Activated CD8-positive, alpha-beta T cell treated with anti-CD3 and anti-CD28 coated beads for 36 hours (primary cell): ENCODE data around the gene FBN3. TPM values are rescaled to one million over a fixed set of nuclear protein-coding genes. Genes with fewer than 3 reads are reported as not detected.
A peak's percentile ranks its signal among the peaks of the same experiment; 100 is the strongest.

ENCODE experiments used
- ATAC-seq: fragments of 200-7000 bp; cut with Tn5 transposase; one replicate; pipeline ENCODE4 v1.10.0; 2021; ENCODE audit warnings: mild to moderate bottlenecking, moderate library complexity
- CTCF ChIA-PET: fragments of 350-600 bp; sonication (Branson Sonifier 250); formaldehyde crosslinking; loops from one replicate; lab custom pipeline; 2021; ENCODE audit warnings: antibody characterized with exemption; lab: Charles Lee
- POLR2A ChIA-PET: fragments of 350-600 bp; sonication (Branson Sonifier 250); formaldehyde crosslinking; loops from one replicate; lab custom pipeline; 2021; ENCODE audit warnings: antibody characterized with exemption; lab: Charles Lee
- DNase-seq: peaks from one replicate; pipeline ENCODE4 v3.0.0-alpha.2; 2020
- H3K27ac Mint-ChIP-seq: one replicate; pipeline ENCODE4 v1.8.0; 2021; ENCODE audit warnings: mild to moderate bottlenecking, mixed read lengths
- H3K27me3 Mint-ChIP-seq: one replicate; pipeline ENCODE4 v1.8.0; 2021; ENCODE audit warnings: mixed read lengths
- H3K36me3 Mint-ChIP-seq: one replicate; pipeline ENCODE4 v1.8.0; 2021; ENCODE audit warnings: low read depth, mixed read lengths
- H3K4me1 Mint-ChIP-seq: one replicate; pipeline ENCODE4 v1.8.0; 2021; ENCODE audit warnings: low read depth, mixed read lengths
- H3K4me3 Mint-ChIP-seq: one replicate; pipeline ENCODE4 v1.8.0; 2021; ENCODE audit warnings: mild to moderate bottlenecking, moderate library complexity, mixed read lengths
- H3K9me3 Mint-ChIP-seq: one replicate; pipeline ENCODE4 v1.8.0; 2021; ENCODE audit warnings: mixed read lengths
- intact Hi-C: fragments of 100-400 bp; cut with micrococcal nuclease; formaldehyde crosslinking; loops from one replicate; pipeline ENCODE4 v1.10.0; 2022
- total RNA-seq, 2 experiments: library from RNA; stranded (reverse); gene quantifications; one replicate each; pipeline ENCODE4 v1.2.3, GENCODE V29; 2021
- TF ChIP-seq, protein P1 (sequence below): fragments of 200-600 bp; IDR thresholded peaks from one replicate; pipeline ENCODE4 v1.8.0; 2022; ENCODE audit warnings: antibody characterized with exemption, mild to moderate bottlenecking

The FBN3 gene
- total RNA-seq, 2 experiments from 2014 or later, result 0.02 TPM; not detected in 1

- no peak overlapping the region for H3K4me3 Mint-ChIP-seq
- TF ChIP-seq, protein P1, sequence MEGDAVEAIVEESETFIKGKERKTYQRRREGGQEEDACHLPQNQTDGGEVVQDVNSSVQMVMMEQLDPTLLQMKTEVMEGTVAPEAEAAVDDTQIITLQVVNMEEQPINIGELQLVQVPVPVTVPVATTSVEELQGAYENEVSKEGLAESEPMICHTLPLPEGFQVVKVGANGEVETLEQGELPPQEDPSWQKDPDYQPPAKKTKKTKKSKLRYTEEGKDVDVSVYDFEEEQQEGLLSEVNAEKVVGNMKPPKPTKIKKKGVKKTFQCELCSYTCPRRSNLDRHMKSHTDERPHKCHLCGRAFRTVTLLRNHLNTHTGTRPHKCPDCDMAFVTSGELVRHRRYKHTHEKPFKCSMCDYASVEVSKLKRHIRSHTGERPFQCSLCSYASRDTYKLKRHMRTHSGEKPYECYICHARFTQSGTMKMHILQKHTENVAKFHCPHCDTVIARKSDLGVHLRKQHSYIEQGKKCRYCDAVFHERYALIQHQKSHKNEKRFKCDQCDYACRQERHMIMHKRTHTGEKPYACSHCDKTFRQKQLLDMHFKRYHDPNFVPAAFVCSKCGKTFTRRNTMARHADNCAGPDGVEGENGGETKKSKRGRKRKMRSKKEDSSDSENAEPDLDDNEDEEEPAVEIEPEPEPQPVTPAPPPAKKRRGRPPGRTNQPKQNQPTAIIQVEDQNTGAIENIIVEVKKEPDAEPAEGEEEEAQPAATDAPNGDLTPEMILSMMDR, result no peak
- DNase-seq, result no peak
- ChIA-PET POLR2A (no interaction called here), CTCF (no interaction called here)
- no peak for ATAC-seq
- no peak overlapping the region for H3K27ac Mint-ChIP-seq
- no peaks in the 10 kb centered on the region for H3K36me3 Mint-ChIP-seq
- H3K27me3 Mint-ChIP-seq, result no peaks in the 10 kb centered on the region
- H3K9me3 Mint-ChIP-seq, result no peaks in the 10 kb centered on the region
- intact Hi-C loops, result no loop called here
- H3K4me1 Mint-ChIP-seq, result peaks cover 2% of the 10 kb centered on the region
These were observed 127.1 kb downstream of the FBN3 start for GRCh38 chr19:8022275-8022674.

GRCh38 chr19:8021374-8021773, 128.0 kb downstream of the FBN3 start:
- no peak for DNase-seq
- ChIA-PET CTCF (no interaction called here), POLR2A (no interaction called here)
- Mint-ChIP-seq H3K27me3 (no peaks in the 10 kb centered on the region), H3K9me3 (no peaks in the 10 kb centered on the region), H3K36me3 (no peaks in the 10 kb centered on the region), H3K27ac (no peak overlapping the region), H3K4me3 (no peak overlapping the region), H3K4me1 (peaks cover 2% of the 10 kb centered on the region)
- ATAC-seq, result no peak
- intact Hi-C loops, result no loop called here
- TF ChIP-seq, protein P1, result no peak

DNA sequence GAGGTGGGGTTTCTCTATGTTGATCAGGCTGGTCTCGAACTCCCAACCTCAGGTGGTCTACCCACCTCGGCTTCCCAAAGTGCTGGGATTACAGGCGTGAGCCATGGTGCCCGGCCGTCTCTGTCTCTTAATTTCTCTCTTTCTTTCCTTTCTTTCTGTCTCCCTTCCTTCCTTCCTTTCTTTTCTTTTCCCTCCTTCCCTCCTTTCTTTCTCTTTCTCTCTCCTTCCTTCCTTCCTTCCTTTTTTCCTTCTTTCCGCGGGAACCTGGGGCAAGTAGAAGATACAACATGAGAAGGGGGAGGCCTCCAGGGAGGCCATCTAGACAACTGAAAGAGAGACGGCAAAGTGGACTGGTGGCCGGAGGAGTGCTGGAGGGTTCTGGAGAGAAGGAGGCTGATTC, 128.7 kb downstream of the FBN3 start:
- Mint-ChIP-seq H3K27ac (no peak overlapping the region), H3K36me3 (no peaks in the 10 kb centered on the region), H3K4me3 (no peak overlapping the region), H3K9me3 (no peaks in the 10 kb centered on the region), H3K27me3 (no peaks in the 10 kb centered on the region), H3K4me1 (peaks cover 2% of the 10 kb centered on the region)
- DNase-seq (no peak), ATAC-seq (no peak)
- TF ChIP-seq, protein P1, result no peak
- intact Hi-C loops, result no loop called here
- POLR2A ChIA-PET, result no interaction called here
- CTCF ChIA-PET, result no interaction called here

GRCh38 chr19:8017808-8018207, 131.6 kb downstream of the FBN3 start:
- Mint-ChIP-seq H3K36me3 (peaks cover 1% of the 10 kb centered on the region), H3K4me1 (peaks cover 2% of the 10 kb centered on the region), H3K27me3 (no peaks in the 10 kb centered on the region), H3K9me3 (no peaks in the 10 kb centered on the region), H3K27ac (no peak overlapping the region), H3K4me3 (no peak overlapping the region)
- ChIA-PET CTCF (interaction anchor here (0.7 to 1.6 kb wide), 2 partner anchors 11 to 51 kb away, joined by 3 to 4 read pairs; no protein-coding TSS in a partner anchor), POLR2A (interaction anchor here (0.8 kb wide), 1 partner anchor 14 kb away, joined by 3 read pairs; no protein-coding TSS in a partner anchor)
- peak; percentile 95 for ATAC-seq
- peak; percentile 64 for DNase-seq
- TF ChIP-seq, protein P1, result peak; percentile 16
- intact Hi-C loops, result no loop called here

Other genes with a start within 250 kb of the FBN3 start
- gene MAP2K7, start 245.7 kb downstream of the FBN3 start, total RNA-seq, result 10 to 100 TPM; 36.8 to 37.0 TPM
- 1 to 10 TPM; 5.1 to 5.9 TPM for gene TGFBR3L, start 234.8 kb downstream of the FBN3 start, total RNA-seq
- gene SNAPC2, start 229.3 kb downstream of the FBN3 start, total RNA-seq, result 10 to 100 TPM; 16.0 to 18.2 TPM
- gene CTXN1, start 223.5 kb downstream of the FBN3 start, total RNA-seq, result under 1 TPM; 0.74 to 0.87 TPM
- 10 to 100 TPM; 92.3 to 95.5 TPM for gene TIMM44, start 205.9 kb downstream of the FBN3 start, total RNA-seq
- 100 to 1,000 TPM; 161 to 164 TPM for gene ELAVL1, start 144.0 kb downstream of the FBN3 start, total RNA-seq
- under 1 TPM in 1 of 2 experiments, not detected in 1; 0.29 TPM for gene CCL25, start 96.8 kb downstream of the FBN3 start, total RNA-seq
- gene CERS4, start 59.8 kb upstream of the FBN3 start, total RNA-seq, result 10 to 100 TPM; 15.5 to 19.7 TPM
- gene CD320, start 158.8 kb upstream of the FBN3 start, total RNA-seq, result 10 to 100 TPM; 59.0 to 62.2 TPM
- gene NDUFA7, start 171.8 kb upstream of the FBN3 start, total RNA-seq, result 10 to 100 TPM; 72.2 to 84.3 TPM
- 1,000 to 10,000 TPM; 2,450 to 2,492 TPM for gene RPS28, start 171.9 kb upstream of the FBN3 start, total RNA-seq
- 1 to 10 TPM; 3.6 TPM for gene KANK3, start 193.7 kb upstream of the FBN3 start, total RNA-seq
- 10 to 100 TPM; 26.8 to 27.8 TPM for gene ANGPTL4, start 214.6 kb upstream of the FBN3 start, total RNA-seq
- 10 to 100 TPM; 74.3 to 77.4 TPM for gene RAB11B, start 240.8 kb upstream of the FBN3 start, total RNA-seq